DMS53 treated with DMSO at 0.1 percent for 48 hours (cell line): ENCODE data around the gene FRS3.

Source experiments
- DNase-seq: peaks from one replicate; lab custom pipeline; 2025; ENCODE audit not compliant: unreplicated experiment; lab: John Stamatoyannopoulos, UW

FRS3 gene

DNA sequence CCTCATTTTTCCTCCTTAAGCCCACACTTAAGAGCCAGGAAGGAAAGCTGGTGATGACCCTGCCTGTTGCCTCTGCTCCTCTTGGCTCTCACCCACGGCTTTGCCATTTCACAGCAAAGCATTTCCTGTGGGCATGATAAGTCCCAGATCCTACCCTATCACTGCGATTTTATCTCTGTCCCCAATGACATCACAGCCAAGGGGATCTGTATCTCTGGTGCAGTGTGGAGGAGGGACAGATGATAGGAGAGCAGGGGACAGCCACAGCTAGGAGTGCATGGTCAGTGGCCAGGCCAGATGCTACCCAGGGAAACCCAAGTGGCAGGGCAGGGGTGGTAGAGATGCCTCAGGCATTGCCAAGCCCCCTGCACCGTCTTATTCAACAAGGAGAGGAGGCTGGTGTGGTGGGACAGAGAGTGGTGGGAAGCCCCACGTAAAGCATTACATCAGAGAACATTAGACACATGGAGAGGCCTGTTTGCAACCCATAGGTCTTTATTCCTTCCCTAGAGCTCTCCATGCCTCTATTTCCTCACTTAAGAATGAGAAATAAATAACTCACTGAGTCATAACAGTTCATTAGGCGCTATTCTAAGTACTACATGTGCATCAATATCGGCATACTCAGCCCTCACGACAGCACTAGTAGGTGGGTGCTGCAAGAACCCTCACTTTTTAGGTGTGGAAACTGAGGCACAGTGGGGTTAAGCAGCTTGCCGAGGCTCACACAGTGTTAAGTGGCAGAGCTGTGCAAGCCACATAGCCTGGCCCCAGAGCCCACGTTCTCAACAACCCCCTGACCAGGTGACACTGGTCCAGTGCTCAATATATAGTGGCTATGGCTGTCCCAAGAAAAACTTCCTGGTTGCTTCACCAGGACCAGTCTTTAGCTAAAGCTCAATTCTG lies 48.9 kb downstream of the FRS3 start:
- no peak for DNase-seq

DNA sequence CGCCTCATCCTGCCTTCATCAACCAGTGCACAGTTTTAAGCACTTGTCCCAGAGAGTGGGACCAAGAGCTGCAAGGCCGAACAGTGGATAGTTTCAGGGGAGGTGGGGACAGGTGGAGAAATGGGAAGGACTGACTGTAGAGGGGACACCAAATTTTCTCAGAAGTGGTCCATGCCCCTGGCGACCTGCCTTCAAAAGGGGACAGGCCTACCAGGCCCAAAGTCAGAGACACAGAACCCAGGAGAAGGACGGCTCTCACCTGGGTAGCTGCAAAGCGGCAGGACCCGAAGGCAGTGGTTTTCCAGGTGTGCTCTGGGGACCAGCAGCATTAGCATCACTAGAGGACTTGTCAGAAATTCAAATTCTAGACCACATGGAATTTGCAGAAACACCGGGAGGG lies 50.1 kb downstream of the FRS3 start:
- DNase-seq: no peak

DNA sequence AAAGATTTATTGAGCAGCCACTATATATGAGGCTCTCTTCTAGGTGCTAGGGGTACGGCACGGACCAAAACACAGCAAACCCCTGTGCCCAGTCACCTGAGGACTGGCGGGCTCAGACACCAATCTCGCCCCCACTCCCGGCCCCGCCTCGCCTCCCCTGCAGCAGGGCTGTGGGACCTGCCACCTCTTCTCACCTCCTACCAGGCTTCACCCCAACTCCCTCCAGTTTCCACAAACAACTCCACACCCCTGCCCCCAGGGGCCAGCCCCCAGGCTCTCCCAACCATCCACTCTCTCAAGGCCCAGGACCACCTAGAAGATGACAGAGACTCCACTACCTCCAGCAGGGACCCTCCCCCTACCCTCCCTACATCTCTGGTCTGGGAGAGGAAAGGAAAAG lies 50.7 kb downstream of the FRS3 start:
- DNase-seq: no peak

DNA sequence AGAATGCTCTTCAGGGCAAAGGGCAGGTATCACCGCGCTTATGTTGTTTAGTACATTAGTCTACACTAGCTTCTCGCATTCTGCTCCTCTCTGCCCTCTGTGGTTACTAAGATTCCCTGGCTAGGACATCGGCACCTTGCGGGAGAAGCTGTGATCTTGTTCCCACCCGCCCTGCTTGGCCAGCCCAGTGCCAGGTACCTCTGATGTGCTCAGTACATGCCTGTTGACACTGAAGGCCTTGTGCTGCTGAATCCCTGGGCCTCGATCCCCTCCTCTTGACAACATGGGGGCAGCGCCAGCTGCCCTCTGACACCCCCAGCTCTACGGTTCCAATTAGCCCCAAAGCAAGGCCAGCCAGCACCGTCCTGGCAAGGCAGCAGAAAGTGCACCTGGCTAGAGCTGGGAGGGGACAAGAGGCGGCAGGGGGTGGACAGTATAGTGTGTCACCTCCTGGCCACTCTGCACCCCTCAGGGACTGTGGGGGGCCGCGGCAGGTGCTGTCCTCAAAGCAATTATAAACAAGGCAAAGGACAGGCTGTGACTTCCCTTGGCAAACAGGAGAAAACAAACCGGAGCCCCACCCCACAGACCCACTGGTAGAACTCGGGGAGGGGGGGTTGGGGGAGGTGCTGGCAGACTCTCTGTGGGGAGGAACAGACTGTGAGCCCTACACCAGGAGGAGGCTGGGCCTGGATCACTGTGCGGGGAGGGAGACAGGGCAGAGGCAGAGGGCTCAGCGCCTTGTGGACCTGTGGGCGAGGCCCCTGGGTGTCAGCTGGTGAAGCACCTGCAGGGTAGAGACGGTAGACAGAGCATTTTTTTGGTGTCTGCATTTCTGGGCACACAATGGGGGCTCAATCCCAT lies 51.4 kb downstream of the FRS3 start:
- no peak for DNase-seq

DNA sequence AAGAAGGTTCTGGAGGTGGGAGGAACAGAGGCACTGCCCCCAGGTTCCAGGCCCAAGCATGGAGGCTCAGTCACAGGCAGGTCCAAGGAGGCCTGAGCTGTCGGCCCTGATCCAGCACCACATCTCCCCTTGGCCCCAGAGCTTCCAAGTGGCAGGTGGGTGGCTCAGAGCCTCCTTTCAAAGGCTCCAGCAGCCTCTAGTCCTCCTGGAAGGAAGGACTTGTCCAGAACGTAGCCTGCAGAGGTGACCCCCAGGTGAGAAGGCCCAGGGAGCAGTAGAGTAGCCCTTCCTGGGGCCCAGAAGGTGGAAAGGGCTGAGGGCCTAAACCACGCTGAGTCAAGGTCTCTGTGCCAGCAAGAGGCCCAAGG lies 52.0 kb downstream of the FRS3 start:
- no peak for DNase-seq

DNA sequence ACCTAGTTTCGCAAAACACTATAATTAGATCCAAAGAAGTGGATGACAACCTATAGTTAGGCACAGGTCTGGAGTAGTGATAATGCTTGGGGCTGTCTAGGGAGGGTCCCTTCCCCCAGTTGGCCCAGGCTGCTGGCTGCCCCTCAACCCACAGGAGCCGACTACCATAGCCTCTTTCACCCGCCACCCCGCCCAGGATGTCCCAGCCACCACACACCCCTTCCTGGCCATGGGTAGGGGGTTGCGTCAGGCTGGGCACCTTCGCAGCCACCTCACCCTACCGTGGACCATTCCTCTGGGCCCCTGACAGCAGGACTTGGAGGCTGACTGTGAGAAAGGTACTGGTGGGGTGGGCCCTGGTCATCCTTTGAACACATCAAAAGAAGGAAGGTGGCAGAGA lies 52.8 kb downstream of the FRS3 start:
- DNase-seq: no peak

DNA sequence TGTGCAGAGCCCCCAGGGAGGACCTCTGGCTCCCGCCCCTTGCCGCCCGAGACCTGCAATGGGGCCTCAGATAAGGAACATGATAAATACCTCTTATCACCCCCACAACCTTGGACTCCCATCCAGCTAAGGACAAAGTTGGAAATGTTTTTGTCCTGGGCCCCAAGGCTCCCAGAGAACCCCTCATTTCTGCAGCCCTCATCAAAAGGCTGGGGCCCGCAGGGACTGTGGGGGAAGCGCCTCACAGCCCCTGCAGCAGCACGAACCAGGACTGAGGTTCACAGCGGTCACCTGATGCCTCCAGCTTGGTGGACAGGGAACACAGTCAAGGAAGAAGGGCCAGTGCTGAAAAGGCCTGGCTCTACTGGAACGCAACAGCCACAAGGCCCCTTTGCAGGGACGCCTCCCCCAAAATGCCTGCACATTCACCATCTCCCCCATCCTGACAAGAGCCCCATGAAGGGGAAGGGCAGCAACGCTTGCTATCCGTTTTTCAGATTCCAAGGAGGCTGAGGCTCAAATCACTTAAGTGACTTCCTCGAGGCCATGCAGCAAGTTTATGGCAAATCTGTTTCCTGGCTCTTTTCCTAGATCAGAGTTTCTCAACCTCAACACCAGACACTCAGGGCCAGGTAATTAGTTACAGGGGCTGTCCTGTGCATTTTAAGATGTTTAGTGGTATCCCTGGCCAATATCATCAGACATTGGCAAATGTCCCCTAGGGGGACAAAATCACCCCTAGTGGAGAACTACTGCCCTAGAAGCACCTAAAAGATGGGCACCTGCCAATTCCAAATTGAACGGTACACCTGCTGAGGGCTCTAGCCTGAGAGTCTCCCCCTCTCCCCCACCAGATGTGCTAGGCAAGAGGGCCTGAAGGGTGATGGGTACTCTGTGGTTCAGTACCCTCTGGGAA lies 54.9 kb downstream of the FRS3 start:
- no peak for DNase-seq

DNA sequence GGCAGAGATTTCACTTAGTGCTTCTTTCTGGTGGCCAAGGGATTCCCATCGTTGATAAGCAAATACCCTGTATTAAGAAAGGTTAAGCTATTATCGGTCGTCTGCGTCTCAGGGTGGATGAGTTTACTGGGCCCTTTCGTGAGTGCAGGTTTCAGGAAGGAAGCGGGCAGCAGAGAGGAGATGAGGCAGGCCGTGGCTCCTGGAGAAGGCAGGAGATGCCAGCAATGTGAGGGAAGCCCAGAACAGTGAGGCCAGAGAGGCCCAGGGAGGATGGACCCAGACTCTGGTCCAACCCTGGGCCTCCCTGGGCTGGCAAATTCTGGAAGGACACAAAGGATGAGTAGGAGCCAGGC lies 55.5 kb downstream of the FRS3 start:
- no peak for DNase-seq

DNA sequence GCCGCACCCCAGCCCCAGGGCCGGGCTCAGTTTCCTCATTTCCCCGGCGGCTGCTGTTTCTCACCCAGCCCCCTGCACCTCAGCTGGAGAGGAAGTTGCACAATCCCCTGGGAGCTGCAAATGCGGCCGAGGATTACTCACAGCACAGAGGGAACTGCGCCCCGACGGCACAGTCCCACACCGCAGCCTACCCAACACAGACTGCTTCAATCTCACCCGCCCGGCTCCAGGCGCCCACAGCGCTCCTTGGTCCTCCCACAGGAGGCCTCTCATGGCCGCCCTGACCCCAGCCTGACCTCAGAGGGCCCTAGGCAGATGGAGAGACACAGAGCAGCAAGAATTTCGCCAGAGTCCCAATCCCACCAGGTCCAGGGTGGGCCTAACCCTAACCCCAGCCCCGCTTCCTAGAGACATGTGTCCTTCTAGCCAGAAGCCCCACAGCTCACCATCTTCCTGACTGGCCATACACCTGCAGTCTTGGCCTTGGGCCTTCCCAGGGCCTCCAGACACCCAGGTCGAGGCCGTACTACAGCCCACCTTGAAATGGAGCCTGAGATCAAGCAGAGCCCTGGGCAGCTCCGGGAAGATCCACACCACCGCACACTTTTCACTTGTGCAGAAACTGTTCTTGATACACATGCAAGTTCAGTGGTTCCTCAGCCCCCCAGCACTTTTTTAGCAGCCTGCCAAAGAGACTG lies 56.0 kb downstream of the FRS3 start:
- no peak for DNase-seq

DNA sequence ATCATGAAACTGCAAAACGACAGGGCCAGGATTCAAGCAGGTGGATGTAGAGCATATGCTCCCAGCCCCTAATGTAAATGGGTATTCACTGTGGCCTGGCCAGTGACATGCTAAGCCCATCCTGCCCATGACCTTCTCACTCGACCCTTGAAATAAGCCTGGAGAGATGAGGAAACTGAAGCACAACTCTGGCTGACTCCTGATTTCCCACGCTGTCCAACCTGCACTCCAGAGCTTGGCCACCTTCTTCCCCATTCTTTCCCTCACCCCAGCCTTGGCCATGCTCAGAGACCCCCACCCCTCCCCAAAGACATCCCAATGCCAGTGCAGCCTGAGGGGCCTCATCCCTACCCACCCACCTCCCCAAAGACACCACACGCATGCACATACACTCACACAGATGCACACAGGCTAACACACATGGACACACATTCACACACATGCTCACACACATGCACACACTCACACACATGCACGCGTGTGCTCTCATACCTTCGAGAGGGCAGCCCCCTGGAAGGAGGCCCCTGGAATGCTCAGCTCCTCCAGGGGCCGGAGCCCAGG lies 56.7 kb downstream of the FRS3 start:
- no peak for DNase-seq

DNA sequence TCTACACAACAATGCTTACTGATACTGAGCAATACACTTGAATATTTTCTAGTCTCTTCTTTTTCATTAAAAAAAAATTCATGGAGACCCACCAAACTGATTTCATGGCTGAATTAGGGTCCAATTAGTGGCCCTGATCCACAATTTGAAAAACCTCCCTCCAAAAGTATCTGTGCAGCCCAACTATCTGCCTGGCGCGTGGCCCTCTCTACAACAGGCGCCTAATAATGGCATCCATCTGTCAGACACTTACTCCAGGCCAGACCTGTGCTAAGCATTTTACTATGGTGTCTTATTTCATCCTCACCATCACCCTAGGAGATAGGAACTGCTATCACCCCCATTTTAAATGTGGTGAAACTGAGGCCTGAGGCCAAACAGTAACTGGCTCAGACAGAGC lies 58.3 kb downstream of the FRS3 start:
- DNase-seq: no peak

DNA sequence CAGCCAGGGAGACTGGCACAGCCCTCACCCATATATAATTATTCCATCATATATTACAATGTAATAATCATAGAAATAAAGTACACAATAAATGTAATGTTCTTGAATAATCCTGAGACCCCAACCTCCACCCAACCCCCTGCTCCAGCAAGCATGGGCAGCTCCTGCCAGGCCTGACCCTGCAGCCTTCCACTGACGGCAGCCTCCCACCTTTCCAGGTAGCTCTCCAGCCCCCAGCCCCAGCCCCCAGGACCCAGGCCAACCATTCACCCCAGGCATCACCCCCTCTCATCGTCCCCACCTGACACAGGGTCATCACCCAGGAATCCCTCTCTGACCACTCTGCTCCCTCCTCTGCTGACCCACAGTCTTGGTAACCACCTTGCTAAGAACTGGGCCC lies 58.9 kb downstream of the FRS3 start:
- no peak for DNase-seq

DNA sequence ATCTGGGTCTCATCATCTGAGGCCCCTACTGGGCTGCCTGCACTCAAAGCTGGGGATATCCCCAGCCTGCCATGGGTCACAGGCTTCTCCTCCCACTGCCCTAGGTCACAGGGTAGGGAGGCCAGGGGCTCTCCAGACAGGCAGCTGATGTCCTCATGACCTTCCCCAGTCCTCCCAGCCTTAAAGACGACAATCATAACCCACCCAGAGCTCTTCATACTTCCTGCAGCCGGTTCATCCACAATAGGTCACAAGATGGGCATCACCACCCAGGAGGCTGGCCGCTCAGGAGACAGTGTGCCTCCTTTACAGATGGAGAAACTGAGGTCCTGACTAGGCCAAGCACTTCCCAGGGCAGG lies 59.5 kb downstream of the FRS3 start:
- no peak for DNase-seq
